Liver (tissue), 9 donors: ENCODE results near the gene AMOTL1. TPM values are rescaled to one million over a fixed set of nuclear protein-coding genes. Genes with fewer than 3 reads are reported as not detected.

Experiments
- DNase-seq: peaks from one replicate; pipeline ENCODE4 v3.0.0-alpha.2; 2017; ENCODE audit warnings: low spot score
- H3K27ac ChIP-seq, 2 donors: one replicate each; pipeline ENCODE4 v1.7.0; 2013; ENCODE audit warnings: inconsistent platforms in 2 of 2, low read length in 2 of 2, control low read depth in 1 of 2, low read depth in 1 of 2, mild to moderate bottlenecking in 1 of 2
- H3K27me3 ChIP-seq, 4 donors: one replicate each; pipeline versions ENCODE4 v1.6.1 to v1.7.0; 2013; ENCODE audit warnings: low read length in 3 of 4, inconsistent platforms in 1 of 4, mild to moderate bottlenecking in 1 of 4, moderate library complexity in 1 of 4; ENCODE audit not compliant: control insufficient read depth in 4 of 4, insufficient read depth in 4 of 4
- H3K36me3 ChIP-seq, 4 donors: one replicate each; pipeline versions ENCODE4 v1.6.1 to v1.7.0; 2013; ENCODE audit warnings: low read length in 3 of 4, mild to moderate bottlenecking in 3 of 4, low read depth in 1 of 4, moderate library complexity in 1 of 4; ENCODE audit not compliant: control insufficient read depth in 4 of 4, insufficient read depth in 3 of 4
- H3K4me1 ChIP-seq, 4 donors: one replicate each; pipeline versions ENCODE4 v1.6.1 to v1.7.0; 2013; ENCODE audit warnings: low read length in 3 of 4, mild to moderate bottlenecking in 3 of 4, moderate library complexity in 1 of 4; ENCODE audit not compliant: control insufficient read depth in 4 of 4, insufficient read depth in 4 of 4
- H3K4me3 ChIP-seq, 3 donors: one replicate each; pipeline versions ENCODE4 v1.6.1 to v1.7.0; 2013; ENCODE audit warnings: low read length in 3 of 3, control low read depth in 1 of 3, low read depth in 1 of 3, mild to moderate bottlenecking in 1 of 3
- H3K9ac ChIP-seq, 2 donors: one replicate each; pipeline ENCODE4 v1.7.0; 2013; ENCODE audit warnings: low read length in 2 of 2, mild to moderate bottlenecking in 2 of 2, moderate library complexity in 2 of 2, control low read depth in 1 of 2, low read depth in 1 of 2
- H3K9me3 ChIP-seq, 4 donors: one replicate each; pipeline versions ENCODE4 v1.6.1 to v1.7.0; 2013; ENCODE audit warnings: low read length in 3 of 4; ENCODE audit not compliant: control insufficient read depth in 4 of 4
- ATF3 ChIP-seq: IDR thresholded peaks from 2 replicates; pipeline ENCODE4 v1.6.1; 2016; ENCODE audit warnings: antibody characterized with exemption
- CTCF ChIP-seq: fragments of 150-350 bp; IDR thresholded peaks from 2 replicates; pipeline ENCODE4 v1.5.1; 2017; ENCODE audit warnings: improper control_type of control experiment, low read depth, low read length; ENCODE audit not compliant: missing input control
- EGR1 ChIP-seq, 2 donors: IDR thresholded peaks; 2 replicates each; pipeline ENCODE4 v1.6.1; 2016 to 2018; ENCODE audit warnings: antibody characterized with exemption in 2 of 2, low read depth in 2 of 2
- FOXA1 ChIP-seq: IDR thresholded peaks from 2 replicates; pipeline ENCODE4 v1.6.1; 2016; ENCODE audit warnings: antibody characterized with exemption
- FOXA2 ChIP-seq: IDR thresholded peaks from 2 replicates; pipeline ENCODE4 v1.6.1; 2016; ENCODE audit warnings: antibody characterized with exemption
- GABPA ChIP-seq, 2 donors: IDR thresholded peaks in 1 of 2; conservative IDR thresholded peaks in 1 of 2; 2 replicates each; pipeline ENCODE4 v1.6.1; 2016; ENCODE audit warnings: antibody characterized with exemption in 2 of 2, mild to moderate bottlenecking in 1 of 2, moderate library complexity in 1 of 2
- HNF4A ChIP-seq, 2 donors: conservative IDR thresholded peaks; 2 replicates each; pipeline ENCODE4 v1.6.1; 2016; ENCODE audit warnings: antibody characterized with exemption in 2 of 2, mild to moderate bottlenecking in 2 of 2
- HNF4G ChIP-seq: IDR thresholded peaks from 2 replicates; pipeline ENCODE4 v1.6.1; 2016; ENCODE audit warnings: antibody characterized with exemption
- JUND ChIP-seq, 2 donors: IDR thresholded peaks; 2 replicates each; pipeline ENCODE4 v1.6.1; 2016; ENCODE audit warnings: antibody characterized with exemption in 2 of 2
- MAX ChIP-seq: IDR thresholded peaks from 2 replicates; pipeline ENCODE4 v1.6.1; 2016; ENCODE audit warnings: antibody characterized with exemption
- NR2F2 ChIP-seq: IDR thresholded peaks from 2 replicates; pipeline ENCODE4 v1.6.1; 2016; ENCODE audit warnings: antibody characterized with exemption
- RAD21 ChIP-seq, 2 donors: IDR thresholded peaks; 2 replicates each; pipeline ENCODE4 v1.6.1; 2016; ENCODE audit warnings: antibody characterized with exemption in 2 of 2, mild to moderate bottlenecking in 2 of 2
- REST ChIP-seq: IDR thresholded peaks from 2 replicates; pipeline ENCODE4 v1.6.1; 2016; ENCODE audit warnings: antibody characterized with exemption, mild to moderate bottlenecking
- RXRA ChIP-seq, 2 donors: IDR thresholded peaks; 2 replicates each; pipeline ENCODE4 v1.6.1; 2017 to 2018; ENCODE audit warnings: antibody characterized with exemption in 2 of 2, mild to moderate bottlenecking in 1 of 2
- SP1 ChIP-seq: IDR thresholded peaks from 2 replicates; pipeline ENCODE4 v1.6.1; 2018; ENCODE audit warnings: antibody characterized with exemption, mild to moderate bottlenecking
- TAF1 ChIP-seq: conservative IDR thresholded peaks from 2 replicates; pipeline ENCODE4 v1.6.1; 2016; ENCODE audit warnings: antibody characterized with exemption, mild to moderate bottlenecking
- YY1 ChIP-seq: IDR thresholded peaks from 2 replicates; pipeline ENCODE4 v1.6.1; 2016; ENCODE audit warnings: antibody characterized with exemption, mild to moderate bottlenecking
- ZBTB33 ChIP-seq: IDR thresholded peaks from 2 replicates; pipeline ENCODE4 v1.6.1; 2016; ENCODE audit warnings: antibody characterized with exemption
- WGBS: extraction: QIAGEN DNeasy Blood & Tissue Kit; methylation state at CpG from one replicate; pipeline ENCODE4 v1.1.7; 2013; 5-methylcytosine and 5-hydroxymethylcytosine counted together
- polyA plus RNA-seq, 2 donors: library from polyadenylated mRNA; stranded (reverse) in 1 of 2; unstranded in 1 of 2; fragments of 200-250 nt in 1 of 2; fragments of >200 nt in 1 of 2; fragmentation: Nextera tagmentation in 1 of 2; extraction: Ambion mirVana in 1 of 2; gene quantifications; one replicate each; pipeline versions ENCODE4 v1.2.1 to v1.2.3, GENCODE V29; 2013 to 2015
- total RNA-seq, 2 donors: library from RNA; depleted of rRNA; stranded (reverse); fragments of >200 nt; gene quantifications; one replicate each; pipeline ENCODE4 v1.2.3, GENCODE V29; 2014
- donor health status: healthy.
- donor health status: healthy.
- donor health status: healthy.
- donor health status: healthy.
- donor health status: healthy.

AMOTL1 gene
- total and polyA plus RNA-seq, 4 donors, result 2.2 to 29.5 (median 7.2) TPM

GRCh38 chr11:94754819-94755218 lies 13.3 kb upstream of the AMOTL1 start:
- WGBS, result 91% methylated on average over 2 of the region's 2 CpGs
- no peak for TF ChIP-seq CTCF
- TF ChIP-seq FOXA2, result no peak
- no peak for TF ChIP-seq MAX
- TF ChIP-seq ATF3, result no peak
- no peak for TF ChIP-seq REST
- no peak for TF ChIP-seq JUND (IDR thresholded peaks at IDR 0.05)
- TF ChIP-seq FOXA1, result no peak
- no peak for TF ChIP-seq NR2F2
- TF ChIP-seq ZBTB33, result no peak
- TF ChIP-seq RXRA (IDR thresholded peaks at IDR 0.05), result no peak
- TF ChIP-seq YY1, result no peak
- Histone ChIP-seq H3K36me3 (no peaks in the 10 kb centered on the region), H3K9me3 (no peaks in the 10 kb centered on the region), H3K4me1 (no peaks in the 10 kb centered on the region), H3K9ac (no peak overlapping the region), H3K4me3 (no peak overlapping the region), H3K27me3 (no peaks in the 10 kb centered on the region), H3K27ac (no peak overlapping the region)
- no peak for DNase-seq

- Histone ChIP-seq H3K4me3 (no peak overlapping the region), H3K36me3 (no peaks in the 10 kb centered on the region), H3K9ac (no peak overlapping the region), H3K27ac (no peak overlapping the region), H3K4me1 (no peaks in the 10 kb centered on the region), H3K9me3 (no peaks in the 10 kb centered on the region), H3K27me3 (no peaks in the 10 kb centered on the region)
- 96% methylated on average over 11 of the region's 11 CpGs for WGBS
- no peak for DNase-seq
- TF ChIP-seq FOXA1, result no peak
- no peak for TF ChIP-seq RAD21 (IDR thresholded peaks at IDR 0.05)
- no peak for TF ChIP-seq CTCF
- no peak for TF ChIP-seq HNF4A (conservative IDR thresholded peaks at IDR 0.05)
- no peak for TF ChIP-seq GABPA (IDR thresholded peaks at IDR 0.05 in 1 of 2, conservative IDR thresholded peaks at IDR 0.05 in 1 of 2)
- TF ChIP-seq MAX, result no peak
- TF ChIP-seq SP1, result no peak
- TF ChIP-seq JUND (IDR thresholded peaks at IDR 0.05), result no peak
- no peak for TF ChIP-seq YY1
- TF ChIP-seq EGR1 (IDR thresholded peaks at IDR 0.05; ENCODE audit: low read depth in 2 of 2), result no peak
- no peak for TF ChIP-seq NR2F2
- TF ChIP-seq HNF4G, result no peak
- no peak for TF ChIP-seq TAF1
- no peak for TF ChIP-seq REST
- no peak for TF ChIP-seq FOXA2
Measured at GRCh38 chr11:94755494-94755893, 12.7 kb upstream of the AMOTL1 start.
